NCI-H524 treated with DMSO at 0.1 percent for 48 hours (cell line): ENCODE measurements around the gene ARHGAP28.
"Not testable (repeated sequence)": the region's sequence is repeated elsewhere in the genome, so short reads cannot be mapped to it uniquely, and the experiment has no call there.

Source experiments
- DNase-seq: peaks from one replicate; lab custom pipeline; 2025; lab: John Stamatoyannopoulos, UW

Gene ARHGAP28

DNA sequence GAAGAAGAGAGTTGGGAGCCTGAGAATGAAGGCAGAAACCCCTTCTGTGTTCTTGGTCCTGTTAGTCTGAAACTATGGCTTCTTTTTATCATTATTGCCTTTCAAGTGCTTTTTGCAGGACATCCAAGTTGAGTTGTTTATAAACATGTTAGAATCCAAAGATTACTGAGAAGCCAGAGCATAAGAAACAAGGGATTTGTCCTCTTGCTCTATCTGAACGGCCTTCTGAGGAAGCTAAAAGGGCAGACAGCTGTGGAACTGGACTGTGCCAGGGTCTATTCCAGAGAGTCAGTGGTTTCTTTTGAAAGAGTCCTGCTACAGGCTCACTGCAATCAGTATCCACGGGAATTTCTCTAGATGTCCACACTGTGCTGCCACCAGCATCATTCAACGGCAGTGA lies 86.6 kb downstream of the ARHGAP28 start:
- no peak for DNase-seq

GRCh38 chr18:6819332-6819731 lies 89.8 kb downstream of the ARHGAP28 start:
- no peak for DNase-seq

GRCh38 chr18:6820314-6820713 lies 90.8 kb downstream of the ARHGAP28 start:
- no peak for DNase-seq

DNA sequence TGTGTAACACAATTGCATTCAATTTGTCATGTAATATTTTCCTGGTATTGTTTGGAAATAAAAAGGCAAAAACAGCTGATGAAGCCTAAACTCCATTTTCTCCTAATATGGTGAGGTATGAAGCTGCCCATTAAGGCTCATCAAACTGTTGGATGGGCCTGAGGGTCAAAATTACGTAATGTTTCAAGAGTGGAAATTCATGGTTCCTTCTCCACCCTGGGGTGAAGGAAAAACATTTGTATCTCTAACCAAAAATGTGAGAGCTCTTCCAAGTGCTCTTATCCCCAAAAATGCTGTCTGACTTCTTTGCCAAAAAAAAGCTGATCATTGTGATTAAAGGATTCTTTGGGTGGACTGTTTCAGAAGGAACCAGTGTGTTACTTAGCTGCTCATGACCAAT lies 91.8 kb downstream of the ARHGAP28 start:
- no peak for DNase-seq

GRCh38 chr18:6827161-6827560 lies 97.6 kb downstream of the ARHGAP28 start:
- not testable (repeated sequence) for DNase-seq

GRCh38 chr18:6827566-6827965 lies 98.0 kb downstream of the ARHGAP28 start:
- DNase-seq, result not testable (repeated sequence)

DNA sequence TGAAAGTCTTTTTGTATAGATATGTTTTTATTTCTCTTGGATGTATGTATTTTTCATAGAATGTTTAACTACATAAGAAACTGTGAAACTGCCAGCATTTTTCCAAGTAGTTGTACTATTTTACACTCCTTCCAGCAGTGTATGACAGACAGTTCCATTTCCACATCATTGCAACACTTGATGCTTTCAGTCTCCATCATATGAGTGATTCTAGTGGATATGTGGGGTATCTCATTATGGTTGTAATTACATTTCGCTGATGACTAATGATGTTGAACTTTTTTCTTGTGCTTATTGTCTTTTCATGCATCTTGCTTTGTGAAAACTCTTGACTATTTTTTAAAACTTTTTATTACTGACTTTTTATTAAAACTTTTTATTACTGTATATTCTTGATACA lies 101.4 kb downstream of the ARHGAP28 start:
- DNase-seq, result no peak

GRCh38 chr18:6835345-6835744 lies 105.8 kb downstream of the ARHGAP28 start:
- DNase-seq, result no peak

DNA sequence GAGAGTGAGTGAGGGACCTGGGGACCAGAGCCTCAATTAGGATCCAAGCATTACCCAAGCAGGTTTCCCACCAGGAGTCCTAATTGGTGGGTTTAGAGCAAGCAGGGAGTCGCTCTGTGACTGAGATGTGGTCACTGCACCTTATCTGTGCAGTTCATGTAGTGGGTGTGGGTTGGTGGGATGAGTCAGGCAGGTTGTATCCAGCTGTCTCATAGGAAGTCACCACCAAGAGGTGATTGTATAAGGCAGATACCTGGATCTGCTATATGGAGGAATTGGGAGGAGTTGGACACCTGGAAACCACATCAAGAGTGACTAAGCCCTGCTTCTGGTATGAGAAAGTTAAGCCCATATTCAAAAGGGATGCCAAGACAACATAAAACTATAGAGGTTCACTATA lies 106.8 kb downstream of the ARHGAP28 start:
- no peak for DNase-seq

DNA sequence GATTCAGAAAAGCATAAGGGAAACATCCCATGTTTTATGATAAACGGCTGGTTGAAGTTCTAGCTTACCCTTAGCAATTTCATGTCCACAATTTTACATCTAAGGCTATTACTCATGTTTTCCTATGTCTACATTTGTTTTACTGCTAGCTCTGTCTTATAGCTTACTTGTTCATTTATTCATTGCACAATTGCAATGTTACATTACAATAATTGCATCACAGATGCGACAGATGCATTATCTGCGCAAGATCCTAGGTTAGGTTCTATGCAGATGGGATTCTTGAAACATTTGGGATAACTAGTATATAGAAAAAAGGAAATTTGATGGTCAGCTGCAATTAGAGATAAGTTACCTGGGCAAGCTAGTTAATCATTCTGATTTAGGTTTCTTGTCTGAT lies 108.4 kb downstream of the ARHGAP28 start:
- DNase-seq, result no peak

DNA sequence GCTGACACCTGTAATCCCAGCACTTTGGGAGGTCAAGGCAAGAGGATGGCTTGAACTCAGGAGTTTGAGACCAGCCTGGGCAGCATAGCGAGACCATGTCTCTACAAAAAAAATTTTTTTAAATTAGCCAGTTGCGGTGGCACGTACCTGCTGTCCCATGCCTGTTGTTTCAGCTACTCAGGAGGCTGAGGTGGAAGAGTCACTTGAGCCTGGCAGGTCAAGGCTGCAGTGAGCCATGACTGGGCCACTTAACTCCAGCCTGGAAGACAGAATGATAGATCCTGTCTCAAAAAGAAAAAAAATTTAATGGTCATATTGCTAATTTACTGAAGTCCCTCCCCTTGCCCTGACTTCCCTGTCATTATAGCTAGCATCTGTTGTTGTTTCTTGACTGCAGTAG lies 112.6 kb downstream of the ARHGAP28 start:
- no peak for DNase-seq

GRCh38 chr18:6843308-6843707 lies 113.8 kb downstream of the ARHGAP28 start:
- DNase-seq, result no peak

DNA sequence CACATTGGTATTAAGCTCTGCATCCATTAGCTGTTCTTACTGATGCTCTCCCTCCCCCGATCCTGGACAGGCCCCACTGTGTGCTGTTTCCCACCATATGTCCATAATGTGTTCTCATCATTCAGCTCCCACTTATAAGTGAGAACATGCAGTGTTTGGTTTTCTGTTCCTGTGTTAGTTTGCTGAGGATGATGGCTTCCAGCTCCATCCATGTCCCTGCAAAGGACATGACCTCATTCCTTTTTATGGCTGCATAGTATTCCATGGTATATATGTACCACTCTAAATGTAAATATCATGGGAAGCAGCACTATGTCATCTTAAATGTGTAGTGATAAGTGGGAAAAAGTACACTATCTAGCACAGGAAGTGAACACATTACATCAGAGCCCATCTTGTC lies 116.0 kb downstream of the ARHGAP28 start:
- not testable (repeated sequence) for DNase-seq

- no peak for DNase-seq
Observed at GRCh38 chr18:6850396-6850795, 120.9 kb downstream of the ARHGAP28 start.

DNA sequence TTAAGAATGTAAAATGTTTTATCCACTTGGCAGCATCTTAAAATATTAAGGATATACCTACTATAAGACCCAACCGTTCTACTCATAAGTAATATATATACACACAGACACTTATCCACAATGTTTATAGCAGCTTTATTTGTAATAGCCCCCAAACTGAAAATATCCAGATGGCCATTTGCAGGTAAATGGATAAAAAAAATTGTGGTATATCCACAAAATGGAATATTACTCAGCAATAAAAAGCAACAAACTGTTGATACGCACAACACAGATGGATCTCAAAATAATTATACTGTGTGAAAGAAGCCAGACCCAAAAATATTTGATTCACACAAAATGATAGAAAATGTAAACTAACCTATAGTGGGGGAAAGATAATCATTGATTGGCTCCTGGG lies 122.0 kb downstream of the ARHGAP28 start:
- DNase-seq, result no peak

DNA sequence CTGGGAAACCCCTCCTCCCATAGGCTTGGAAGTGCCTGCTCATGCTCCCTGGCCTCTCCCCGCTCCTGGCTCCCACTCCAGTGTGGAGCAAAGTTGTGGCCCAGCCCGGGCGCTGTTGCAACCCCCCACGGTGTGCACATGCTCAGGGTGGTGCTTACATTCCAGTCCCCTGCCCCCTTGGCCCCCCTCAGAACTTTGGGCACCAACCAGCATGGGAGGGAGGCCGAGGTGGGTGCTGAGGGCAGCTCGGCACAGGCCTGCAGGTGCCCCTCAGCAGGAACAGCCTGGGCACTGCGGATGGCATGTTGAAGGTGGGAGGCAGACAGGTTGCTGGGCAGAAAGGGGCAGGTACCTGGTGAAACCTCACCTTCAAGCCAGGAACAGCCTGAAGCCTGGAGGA lies 125.3 kb downstream of the ARHGAP28 start:
- DNase-seq, result no peak

DNA sequence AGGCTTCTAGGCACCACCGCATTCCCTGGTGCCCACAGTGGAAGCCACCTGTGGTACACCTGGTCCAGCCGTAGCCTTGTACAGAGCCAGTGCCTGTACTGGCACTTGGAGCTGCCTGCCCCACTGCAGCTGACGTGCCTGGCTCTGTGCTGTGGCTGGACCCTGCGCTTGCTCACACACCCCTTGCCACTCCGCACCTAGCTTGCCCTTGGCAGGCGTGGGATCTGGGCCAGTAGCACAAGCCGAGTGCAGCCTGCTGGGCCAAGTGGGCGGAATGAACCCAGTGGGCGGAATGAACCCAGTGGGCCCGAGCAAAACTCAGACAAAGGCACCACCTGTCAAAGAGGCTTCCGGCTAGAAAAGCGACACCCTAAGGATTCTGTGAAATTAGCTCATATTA lies 126.3 kb downstream of the ARHGAP28 start:
- DNase-seq, result no peak

DNA sequence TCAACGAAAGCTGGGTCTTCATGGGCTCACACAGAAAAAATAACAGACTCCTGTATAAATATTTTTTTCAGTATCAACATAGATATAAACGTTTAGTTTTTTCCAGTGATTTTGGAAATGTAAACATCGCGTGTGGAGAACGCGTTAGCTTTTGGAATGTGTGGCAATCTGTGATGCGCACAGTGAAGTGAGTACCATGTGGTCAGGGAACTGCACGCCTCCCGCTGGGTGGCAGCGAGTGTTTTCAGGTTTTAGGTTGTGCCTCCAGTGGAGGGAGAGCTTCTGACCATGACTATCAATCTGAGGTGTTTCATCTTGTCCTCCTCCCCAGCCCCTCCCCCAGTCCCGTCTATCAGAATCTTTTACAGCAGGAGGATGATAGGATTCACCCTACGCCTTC lies 127.8 kb downstream of the ARHGAP28 start:
- no peak for DNase-seq

- DNase-seq, result no peak
Observed at GRCh38 chr18:6859676-6860422, 130.3 kb downstream of the ARHGAP28 start.

DNA sequence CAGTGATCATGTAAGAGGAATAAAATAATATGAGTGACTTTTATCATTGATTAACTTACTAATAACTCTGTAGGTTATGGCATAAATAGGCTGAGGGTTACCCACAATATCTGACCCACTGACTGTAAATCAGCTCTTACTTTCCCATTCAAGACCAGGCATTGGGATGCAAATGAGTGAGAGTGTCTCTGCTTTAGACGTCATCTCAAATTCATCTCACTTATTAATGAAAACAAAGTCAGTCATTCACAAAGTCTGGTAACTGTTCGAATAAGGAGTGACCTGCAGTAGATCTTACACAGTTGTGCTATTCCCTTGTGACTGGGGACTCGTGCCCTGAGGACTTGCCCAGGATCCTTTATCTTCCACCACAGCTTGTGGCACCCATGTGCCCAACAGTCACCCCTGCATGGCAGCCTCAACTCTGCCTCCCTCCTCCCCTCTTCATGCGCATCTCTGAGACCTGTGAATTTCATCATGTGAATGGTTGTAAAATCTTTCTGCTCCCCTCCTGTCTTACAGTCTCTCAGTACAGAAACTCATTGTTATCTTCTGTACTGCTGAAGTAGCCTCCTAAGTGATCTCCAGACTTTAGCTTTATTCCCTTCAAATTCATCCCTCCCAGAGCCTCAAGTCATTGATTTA lies 131.4 kb downstream of the ARHGAP28 start:
- DNase-seq, result no peak

- no peak for DNase-seq
Observed at GRCh38 chr18:6865251-6865650, 135.7 kb downstream of the ARHGAP28 start.

DNA sequence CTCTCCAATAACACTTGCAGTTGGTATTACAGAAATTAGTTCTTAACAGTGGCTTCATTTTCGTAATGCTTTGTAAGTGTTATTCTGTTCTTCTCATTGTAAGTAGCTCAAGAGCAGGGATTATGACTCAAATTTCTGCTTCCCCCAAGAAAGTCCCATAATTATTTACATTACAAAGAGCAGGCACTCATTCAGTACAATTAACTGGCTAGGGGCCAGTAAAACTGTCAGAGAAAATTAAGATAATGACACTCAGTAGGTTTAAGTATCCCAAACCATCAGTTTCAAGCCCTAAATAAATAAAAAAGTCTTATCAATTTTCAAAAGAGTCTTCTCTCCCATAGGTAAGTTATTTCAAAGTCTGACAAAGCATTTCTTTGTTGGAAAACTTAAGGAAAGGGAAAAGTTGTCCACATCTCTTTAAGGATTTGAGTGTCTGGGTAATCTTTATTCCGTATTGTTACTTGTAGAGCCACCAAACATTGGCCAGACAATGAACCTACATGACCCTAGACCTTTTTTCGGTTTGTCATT lies 137.1 kb downstream of the ARHGAP28 start:
- DNase-seq, result peak; percentile 88

- no peak for DNase-seq
Observed at GRCh38 chr18:6868033-6868432, 138.5 kb downstream of the ARHGAP28 start.

GRCh38 chr18:6871566-6871965 lies 142.1 kb downstream of the ARHGAP28 start:
- no peak for DNase-seq
